ENCODE data around the gene SHISA9.

DNA sequence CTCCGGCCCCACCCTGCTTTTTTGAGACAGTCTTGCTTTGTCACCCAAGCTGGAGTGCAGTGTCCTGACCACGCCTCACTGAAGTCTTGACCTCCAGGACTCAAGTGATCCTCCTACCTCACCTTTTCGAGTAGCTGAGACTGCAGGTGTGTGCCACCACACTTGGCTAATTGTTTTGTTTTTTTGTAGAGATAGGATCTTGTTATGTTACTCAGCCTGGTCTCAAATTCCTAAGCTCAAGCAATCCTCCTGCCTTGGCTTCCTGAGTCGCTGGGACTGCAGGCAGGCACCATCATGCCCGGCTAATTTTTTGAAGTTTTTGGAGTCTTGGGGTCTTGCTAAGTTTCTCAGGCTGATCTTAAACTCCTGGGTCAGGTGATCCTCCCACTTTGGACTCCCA, 206.7 kb downstream of the SHISA9 start:
- no peak for TF ChIP-seq POLR2A (IDR thresholded peaks at IDR 0.05)
- TF ChIP-seq CTCF (IDR thresholded peaks at IDR 0.05) = no peak
- no peak for TF ChIP-seq POLR2AphosphoS5 (IDR thresholded peaks at IDR 0.05)
- TF ChIP-seq EP300 (IDR thresholded peaks at IDR 0.05) = no peak

Data from stomach (tissue), 4 donors.